WTC11 (cell line): ENCODE results near the gene BACH2. TPM values are rescaled to one million over a fixed set of nuclear protein-coding genes. Genes with fewer than 3 reads are reported as not detected.
"Not testable (repeated sequence)": the region's sequence is repeated elsewhere in the genome, so short reads cannot be mapped to it uniquely, and the experiment has no call there.

Experiments
- ATAC-seq: fragments of 200-7000 bp; cut with Tn5 transposase; 2 replicates; pipeline ENCODE4 v1.10.0; 2021; ENCODE audit warnings: mild to moderate bottlenecking, moderate library complexity
- CTCF ChIA-PET: fragments of 300-600 bp; sonication (Branson Sonifier 250); formaldehyde crosslinking; loops from one replicate; lab custom pipeline; 2021; ENCODE audit warnings: antibody characterized with exemption; lab: Charles Lee
- POLR2A ChIA-PET: fragments of 350-600 bp; sonication (Branson Sonifier 250); formaldehyde crosslinking; loops from one replicate; lab custom pipeline; 2021; ENCODE audit warnings: antibody characterized with exemption; lab: Charles Lee
- DNase-seq: peaks from one replicate; pipeline ENCODE4 v3.0.0; 2021; ENCODE audit warnings: low spot score
- H3K27ac Mint-ChIP-seq: 2 replicates; pipeline ENCODE4 v1.8.0; 2021; ENCODE audit warnings: mixed read lengths
- H3K27me3 Mint-ChIP-seq: 2 replicates; pipeline ENCODE4 v1.8.0; 2021; ENCODE audit warnings: low read depth, mild to moderate bottlenecking, moderate library complexity, mixed read lengths
- H3K36me3 Mint-ChIP-seq: 2 replicates; pipeline ENCODE4 v1.8.0; 2021; ENCODE audit warnings: mixed read lengths
- H3K4me1 Mint-ChIP-seq: 2 replicates; pipeline ENCODE4 v1.8.0; 2022; ENCODE audit warnings: mixed read lengths
- H3K4me3 Mint-ChIP-seq: 2 replicates; pipeline ENCODE4 v1.8.0; 2021; ENCODE audit warnings: mild to moderate bottlenecking, moderate library complexity, mixed read lengths
- H3K9me3 Mint-ChIP-seq: 2 replicates; pipeline ENCODE4 v1.8.0; 2021; ENCODE audit warnings: mixed read lengths
- ATF1 ChIP-seq: sonication (generic); formaldehyde crosslinking; IDR thresholded peaks from 2 replicates; pipeline ENCODE4 v1.8.1; 2023; ENCODE audit warnings: mild to moderate bottlenecking, moderate library complexity, missing genetic modification reagents
- CREB1 ChIP-seq: sonication (generic); formaldehyde crosslinking; IDR thresholded peaks from 2 replicates; pipeline ENCODE4 v1.8.0; 2023; ENCODE audit warnings: mild to moderate bottlenecking, missing genetic modification reagents
- E2F5 ChIP-seq: sonication (generic); formaldehyde crosslinking; IDR thresholded peaks from 2 replicates; pipeline ENCODE4 v1.8.1; 2022; ENCODE audit warnings: mild to moderate bottlenecking, moderate library complexity, missing genetic modification reagents
- EMX1 ChIP-seq: fragments of 250-450 bp; sonication (Bioruptor Pico); IDR thresholded peaks from 2 replicates; pipeline ENCODE4 v1.8.0; 2021; ENCODE audit warnings: mild to moderate bottlenecking
- FOXJ3 ChIP-seq: sonication (generic); formaldehyde crosslinking; IDR thresholded peaks from 2 replicates; pipeline ENCODE4 v1.9.0; 2021; ENCODE audit warnings: missing genetic modification reagents, mild to moderate bottlenecking, borderline replicate concordance
- GTF2I ChIP-seq: fragments of 250-450 bp; sonication (Bioruptor Pico); conservative IDR thresholded peaks from 2 replicates; pipeline ENCODE4 v1.4.0; 2021; ENCODE audit warnings: mild to moderate bottlenecking
- IRF2 ChIP-seq: sonication (generic); formaldehyde crosslinking; IDR thresholded peaks from 2 replicates; pipeline ENCODE4 v1.8.0; 2022; ENCODE audit warnings: low read depth, missing genetic modification reagents, borderline replicate concordance
- OVOL2 ChIP-seq: fragments of 250-450 bp; sonication (Bioruptor Pico); IDR thresholded peaks from 2 replicates; pipeline ENCODE4 v1.9.0; 2021; ENCODE audit warnings: mild to moderate bottlenecking, borderline replicate concordance
- TEAD4 ChIP-seq: sonication (generic); formaldehyde crosslinking; IDR thresholded peaks from 2 replicates; pipeline ENCODE4 v1.8.0; 2022; ENCODE audit warnings: mild to moderate bottlenecking, missing genetic modification reagents
- USF2 ChIP-seq: sonication (generic); formaldehyde crosslinking; IDR thresholded peaks from 2 replicates; pipeline ENCODE4 v1.8.1; 2023; ENCODE audit warnings: mild to moderate bottlenecking, missing genetic modification reagents, moderate library complexity
- ZNF121 ChIP-seq: sonication (generic); formaldehyde crosslinking; IDR thresholded peaks from 2 replicates; pipeline ENCODE4 v1.8.0; 2023; ENCODE audit warnings: missing genetic modification reagents
- ZNF219 ChIP-seq: sonication (generic); formaldehyde crosslinking; IDR thresholded peaks from 2 replicates; pipeline ENCODE4 v1.8.0; 2023; ENCODE audit warnings: missing genetic modification reagents, mild to moderate bottlenecking, borderline replicate concordance
- ZNF232 ChIP-seq: sonication (generic); formaldehyde crosslinking; IDR thresholded peaks from 2 replicates; pipeline ENCODE4 v1.8.0; 2022; ENCODE audit warnings: mild to moderate bottlenecking, missing genetic modification reagents
- ZNF423 ChIP-seq: fragments of 250-450 bp; sonication (Bioruptor Pico); IDR thresholded peaks from 2 replicates; pipeline ENCODE4 v2.1.2; 2022; ENCODE audit warnings: mild to moderate bottlenecking, moderate library complexity
- total RNA-seq: library from RNA; stranded (reverse); gene quantifications from 3 replicates; pipeline ENCODE4 v1.2.3, GENCODE V29; 2021
- TF ChIP-seq, protein P1 (sequence below): fragments of 200-600 bp; IDR thresholded peaks from 2 replicates; pipeline ENCODE4 v1.8.0; 2022; ENCODE audit warnings: antibody characterized with exemption

The BACH2 gene
- total RNA-seq, 1 experiment from 2014 or later = 5.9 TPM

DNA sequence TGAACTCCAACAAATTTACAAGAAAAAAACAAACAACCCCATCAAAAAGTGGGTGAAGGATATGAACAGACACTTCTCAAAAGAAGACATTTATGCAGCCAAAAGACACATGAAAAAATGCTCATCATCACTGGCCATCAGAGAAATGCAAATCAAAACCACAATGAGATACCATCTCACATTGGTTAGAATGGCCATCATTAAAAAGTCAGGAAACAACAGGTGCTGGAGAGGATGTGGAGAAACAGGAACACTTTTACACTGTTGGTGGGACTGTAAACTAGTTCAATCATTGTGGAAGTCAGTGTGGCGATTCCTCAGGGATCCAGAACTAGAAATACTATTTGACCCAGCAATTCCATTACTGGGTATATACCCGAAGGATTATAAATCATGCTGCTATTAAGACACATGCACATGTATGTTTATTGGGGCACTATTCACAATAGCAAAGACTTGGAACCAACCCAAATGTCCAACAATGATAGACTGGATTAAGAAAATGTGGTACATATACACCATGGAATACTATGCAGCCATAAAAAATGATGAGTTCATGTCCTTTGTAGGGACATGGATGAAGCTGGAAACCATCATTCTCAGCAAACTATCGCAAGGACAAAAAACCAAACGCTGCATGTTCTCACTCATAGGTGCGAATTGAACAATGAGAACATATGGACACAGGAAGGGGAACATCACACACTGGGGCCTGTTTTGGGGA, 264.0 kb downstream of the BACH2 start:
- ATAC-seq, H3K27me3 Mint-ChIP-seq, H3K36me3 Mint-ChIP-seq, CTCF ChIA-PET, H3K4me3 Mint-ChIP-seq, POLR2A ChIA-PET, H3K27ac Mint-ChIP-seq, H3K9me3 Mint-ChIP-seq, DNase-seq, H3K4me1 Mint-ChIP-seq: not testable (repeated sequence)

DNA sequence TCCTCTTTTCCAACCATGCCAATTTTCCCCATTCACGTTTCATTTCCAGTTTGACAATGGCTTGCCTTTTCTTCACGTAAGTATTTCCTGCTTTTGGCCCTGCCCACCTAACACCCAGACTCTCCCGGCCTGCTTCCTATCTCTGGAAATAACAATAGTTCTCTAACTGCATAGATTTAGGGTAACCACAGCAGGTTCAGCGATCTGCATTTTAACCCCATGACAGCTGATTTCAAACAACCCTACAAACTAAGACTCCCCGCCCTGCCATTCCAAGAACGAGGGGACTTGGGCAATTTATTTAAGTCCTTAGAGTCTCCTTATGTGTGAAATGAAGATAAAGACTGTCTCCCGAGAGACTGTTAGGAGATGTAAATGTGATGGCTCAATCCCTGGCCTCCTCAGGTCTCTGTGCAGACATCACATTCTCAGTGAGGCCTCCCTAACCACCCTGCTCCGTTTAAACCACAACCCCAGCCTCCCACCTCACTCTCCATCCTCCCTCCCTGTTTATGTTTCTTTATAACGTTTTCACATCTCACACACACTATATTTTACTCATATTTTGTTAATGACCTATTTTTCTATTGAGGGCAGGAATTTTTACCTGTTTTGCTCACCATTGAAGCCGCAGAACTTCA, 267.5 kb downstream of the BACH2 start:
- peaks cover 8% of the 10 kb centered on the region for H3K4me1 Mint-ChIP-seq
- no peaks in the 10 kb centered on the region; the same call in 1 of the 2 replicates for H3K27me3 Mint-ChIP-seq
- ChIA-PET POLR2A (no interaction called here), CTCF (no interaction called here)
- H3K4me3 Mint-ChIP-seq = no peak overlapping the region
- ATAC-seq (peak; percentile 50), DNase-seq (no peak)
- no peaks in the 10 kb centered on the region for H3K9me3 Mint-ChIP-seq
- no peak overlapping the region for H3K27ac Mint-ChIP-seq
- H3K36me3 Mint-ChIP-seq = no peaks in the 10 kb centered on the region
- TF ChIP-seq FOXJ3 (CRISPR knock-in tag) (no peak), OVOL2 (CRISPR knock-in tag) (no peak), IRF2 (no peak), ZNF232 (CRISPR knock-in tag) (no peak), CREB1 (no peak)
- TF ChIP-seq, protein P1, sequence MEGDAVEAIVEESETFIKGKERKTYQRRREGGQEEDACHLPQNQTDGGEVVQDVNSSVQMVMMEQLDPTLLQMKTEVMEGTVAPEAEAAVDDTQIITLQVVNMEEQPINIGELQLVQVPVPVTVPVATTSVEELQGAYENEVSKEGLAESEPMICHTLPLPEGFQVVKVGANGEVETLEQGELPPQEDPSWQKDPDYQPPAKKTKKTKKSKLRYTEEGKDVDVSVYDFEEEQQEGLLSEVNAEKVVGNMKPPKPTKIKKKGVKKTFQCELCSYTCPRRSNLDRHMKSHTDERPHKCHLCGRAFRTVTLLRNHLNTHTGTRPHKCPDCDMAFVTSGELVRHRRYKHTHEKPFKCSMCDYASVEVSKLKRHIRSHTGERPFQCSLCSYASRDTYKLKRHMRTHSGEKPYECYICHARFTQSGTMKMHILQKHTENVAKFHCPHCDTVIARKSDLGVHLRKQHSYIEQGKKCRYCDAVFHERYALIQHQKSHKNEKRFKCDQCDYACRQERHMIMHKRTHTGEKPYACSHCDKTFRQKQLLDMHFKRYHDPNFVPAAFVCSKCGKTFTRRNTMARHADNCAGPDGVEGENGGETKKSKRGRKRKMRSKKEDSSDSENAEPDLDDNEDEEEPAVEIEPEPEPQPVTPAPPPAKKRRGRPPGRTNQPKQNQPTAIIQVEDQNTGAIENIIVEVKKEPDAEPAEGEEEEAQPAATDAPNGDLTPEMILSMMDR = no peak

- CTCF ChIA-PET = no interaction called here
- no peak for TF ChIP-seq E2F5
- TF ChIP-seq, all 79 proteins: peak for 0
Measured at GRCh38 chr6:90028066-90028778, 268.4 kb downstream of the BACH2 start.

DNA sequence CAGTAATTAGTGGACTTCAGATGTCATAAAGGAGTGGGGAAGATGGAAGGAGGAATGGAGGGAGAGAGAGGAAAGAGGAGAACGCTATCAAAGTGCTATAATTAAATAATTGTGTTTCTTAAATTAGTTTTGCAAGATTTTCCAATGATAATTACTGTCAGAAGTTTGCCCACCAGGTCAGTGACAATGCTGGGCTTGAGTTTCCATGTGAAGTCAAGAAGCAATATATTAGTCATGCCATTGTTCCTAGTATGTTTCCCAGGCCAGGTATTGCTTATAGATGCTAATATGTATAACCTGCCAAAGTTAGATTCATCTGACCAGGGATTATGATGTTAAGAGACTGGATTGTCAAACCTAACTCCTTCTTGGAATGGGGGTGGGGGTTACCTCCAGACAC, 270.4 kb downstream of the BACH2 start:
- no peak overlapping the region for H3K4me3 Mint-ChIP-seq
- DNase-seq = no peak
- no peaks in the 10 kb centered on the region; the same call in 1 of the 2 replicates for H3K27me3 Mint-ChIP-seq
- no peak for TF ChIP-seq EMX1
- no peak for TF ChIP-seq GTF2I (CRISPR knock-in tag)
- TF ChIP-seq, all 79 proteins: peak for 0
- H3K9me3 Mint-ChIP-seq = no peaks in the 10 kb centered on the region
- ATAC-seq = no peak
- POLR2A ChIA-PET = no interaction called here
- H3K27ac Mint-ChIP-seq = no peak overlapping the region
- CTCF ChIA-PET = no interaction called here
- H3K36me3 Mint-ChIP-seq = no peaks in the 10 kb centered on the region
- peaks cover 8% of the 10 kb centered on the region for H3K4me1 Mint-ChIP-seq

More at GRCh38 chr6:90028066-90028778, 268.4 kb downstream of the BACH2 start:
- Mint-ChIP-seq H3K27ac (no peak overlapping the region), H3K4me3 (no peak overlapping the region), H3K4me1 (peaks cover 8% of the 10 kb centered on the region), H3K9me3 (no peaks in the 10 kb centered on the region), H3K27me3 (no peaks in the 10 kb centered on the region; the same call in 1 of the 2 replicates), H3K36me3 (no peaks in the 10 kb centered on the region)
- POLR2A ChIA-PET = no interaction called here
- ATAC-seq (no peak), DNase-seq (no peak)

- ATAC-seq (no peak), DNase-seq (no peak)
- ChIA-PET POLR2A (no interaction called here), CTCF (no interaction called here)
- Mint-ChIP-seq H3K36me3 (no peaks in the 10 kb centered on the region), H3K27me3 (no peaks in the 10 kb centered on the region; the same call in 1 of the 2 replicates), H3K4me3 (no peak overlapping the region), H3K27ac (no peak overlapping the region), H3K9me3 (no peaks in the 10 kb centered on the region), H3K4me1 (peaks cover 8% of the 10 kb centered on the region)
- TF ChIP-seq ZNF219 (CRISPR knock-in tag) (no peak), ZNF423 (CRISPR knock-in tag) (no peak), ATF1 (no peak), ZNF121 (CRISPR knock-in tag) (no peak), EMX1 (no peak), TEAD4 (no peak), USF2 (no peak), E2F5 (no peak)
Measured at GRCh38 chr6:90025523-90026061, 271.1 kb downstream of the BACH2 start.
